DOHH2 (cell line): ENCODE data around the gene EPHB2.

Source experiments
- CTCF ChIP-seq: fragments of 200-600 bp; sonication (generic); IDR thresholded peaks from one replicate; pipeline ENCODE4 v1.5.1; 2014; ENCODE audit warnings: antibody characterized with exemption, mild to moderate bottlenecking, low read depth, low read length; ENCODE audit not compliant: poor library complexity, severe bottlenecking
- EZH2phosphoT487 ChIP-seq: fragments of 200-600 bp; sonication (generic); IDR thresholded peaks from 2 replicates; pipeline ENCODE4 v1.6.1; 2017; ENCODE audit warnings: borderline replicate concordance, mild to moderate bottlenecking, antibody characterized with exemption, low read length, moderate library complexity, mixed read lengths

DNA sequence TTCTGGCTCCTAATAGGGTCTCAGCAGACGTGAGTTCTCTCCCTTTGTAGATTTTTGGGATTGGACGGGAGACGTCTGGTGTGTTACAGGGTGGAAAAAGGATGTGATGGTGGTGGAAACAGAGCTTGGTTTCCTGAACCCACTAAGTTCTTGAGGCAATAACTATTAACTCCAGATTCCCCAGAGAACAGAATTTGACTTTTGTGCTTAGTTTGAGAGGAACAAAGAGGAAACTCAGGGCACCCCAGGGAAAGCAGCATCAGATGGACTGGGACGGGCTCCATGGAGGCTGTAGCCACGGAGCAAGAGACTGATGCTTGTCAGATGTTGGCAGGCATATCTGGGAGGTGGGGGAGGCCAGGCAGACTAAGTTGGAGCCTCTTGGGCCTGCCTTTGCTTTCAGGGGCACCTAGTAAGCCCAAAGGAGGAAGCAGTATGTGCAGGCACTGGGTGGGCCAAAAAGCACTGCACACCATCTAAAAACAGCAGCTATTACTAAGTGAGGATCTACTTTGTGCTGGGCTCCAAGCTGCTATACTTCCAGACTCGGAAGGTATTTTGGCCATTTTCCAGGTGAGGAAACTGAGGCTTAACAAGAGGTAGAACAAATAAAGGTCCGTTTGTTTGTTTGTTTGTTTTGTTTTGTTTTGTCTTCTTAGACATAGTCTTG lies 66.9 kb downstream of the EPHB2 start:
- TF ChIP-seq CTCF = no peak
- no peak for TF ChIP-seq EZH2phosphoT487
